IPS DF 6.9 (cell line): ENCODE results near the gene EN2.
A peak's percentile ranks its signal among the peaks of the same experiment; 100 is the strongest.

Experiments
- DNase-seq: peaks from one replicate; pipeline ENCODE4 v3.0.0-alpha.2; 2013; ENCODE audit warnings: low read depth, low spot score
- H3K27ac ChIP-seq: one replicate; pipeline ENCODE4 v1.5.1; 2013; ENCODE audit warnings: low read length, control low read depth
- H3K27me3 ChIP-seq: 2 replicates; pipeline ENCODE4 v1.6.1; 2013; ENCODE audit warnings: mild to moderate bottlenecking, low read length; ENCODE audit not compliant: control insufficient read depth, insufficient read depth
- H3K36me3 ChIP-seq: 2 replicates; pipeline ENCODE4 v1.6.1; 2013; ENCODE audit warnings: low read length; ENCODE audit not compliant: control insufficient read depth, insufficient read depth
- H3K4me1 ChIP-seq: 2 replicates; pipeline ENCODE4 v1.6.1; 2013; ENCODE audit warnings: low read length; ENCODE audit not compliant: control insufficient read depth, insufficient read depth
- H3K4me3 ChIP-seq: 2 replicates; pipeline ENCODE4 v1.5.1; 2013; ENCODE audit warnings: mild to moderate bottlenecking, low read length
- H3K9me3 ChIP-seq: 2 replicates; pipeline ENCODE4 v1.6.1; 2013; ENCODE audit warnings: low read length, inconsistent platforms; ENCODE audit not compliant: control insufficient read depth, insufficient read depth
- WGBS: extraction: QIAGEN DNeasy Blood & Tissue Kit; methylation state at CpG from one replicate; pipeline ENCODE4 v1.1.7; 2013; ENCODE audit warnings: mixed read lengths, missing lambda C conversion rate; ENCODE audit not compliant: insufficient read length, insufficient coverage; 5-methylcytosine and 5-hydroxymethylcytosine counted together

EN2 gene

GRCh38 chr7:155458111-155458877 is at the start of gene EN2:
Gene EN2 (plus strand): TSS chr7:155458129. CDS start chr7:155458378, 249 bp downstream.
- Histone ChIP-seq H3K36me3 (no peaks in the 10 kb centered on the region), H3K4me3 (no peak within 1 kb of the TSS), H3K9me3 (no peaks in the 10 kb centered on the region), H3K4me1 (peaks cover 7% of the 10 kb centered on the region; the same call in 1 of the 2 replicates), H3K27me3 (peaks cover 92% of the 10 kb centered on the region), H3K27ac (no peak within 1 kb of the TSS)
- no CpG with 5 or more reads among the region's 105 CpGs for WGBS
- no peak for DNase-seq

- Histone ChIP-seq H3K9me3 (no peaks in the 10 kb centered on the region), H3K4me3 (no peak overlapping the region), H3K36me3 (no peaks in the 10 kb centered on the region; the same call in 1 of the 2 replicates), H3K27ac (no peak overlapping the region), H3K4me1 (peaks cover 5% of the 10 kb centered on the region; the same call in 1 of the 2 replicates), H3K27me3 (no peaks in the 10 kb centered on the region)
- 100% methylated on average over 1 of the region's 38 CpGs for WGBS
- no peak for DNase-seq
These were observed 49.0 kb upstream of the EN2 start for GRCh38 chr7:155408651-155409586.

- WGBS: no CpG with 5 or more reads among the region's 15 CpGs
- Histone ChIP-seq H3K27me3 (no peaks in the 10 kb centered on the region), H3K4me3 (no peak overlapping the region)
These were observed 47.9 kb upstream of the EN2 start for GRCh38 chr7:155409980-155410379.

GRCh38 chr7:155410431-155410830 is 47.5 kb upstream of the EN2 start:
- no CpG with 5 or more reads among the region's 6 CpGs for WGBS
- Histone ChIP-seq H3K36me3 (no peaks in the 10 kb centered on the region), H3K9me3 (no peaks in the 10 kb centered on the region), H3K4me3 (no peak overlapping the region), H3K27me3 (no peaks in the 10 kb centered on the region), H3K4me1 (peaks cover 5% of the 10 kb centered on the region; the same call in 1 of the 2 replicates), H3K27ac (no peak overlapping the region)
- no peak for DNase-seq

More at GRCh38 chr7:155409980-155410379, 47.9 kb upstream of the EN2 start:
- Histone ChIP-seq H3K9me3 (no peaks in the 10 kb centered on the region), H3K36me3 (no peaks in the 10 kb centered on the region; the same call in 1 of the 2 replicates), H3K4me1 (peaks cover 5% of the 10 kb centered on the region; the same call in 1 of the 2 replicates), H3K27ac (no peak overlapping the region)
- no peak for DNase-seq

GRCh38 chr7:155411718-155412415 is 46.1 kb upstream of the EN2 start:
- Histone ChIP-seq H3K27ac (no peak overlapping the region), H3K4me1 (peaks cover 4% of the 10 kb centered on the region; the same call in 1 of the 2 replicates), H3K36me3 (no peaks in the 10 kb centered on the region), H3K9me3 (no peaks in the 10 kb centered on the region), H3K27me3 (no peaks in the 10 kb centered on the region), H3K4me3 (no peak overlapping the region)
- 100% methylated on average over 3 of the region's 17 CpGs for WGBS
- DNase-seq: no peak

GRCh38 chr7:155412416-155413253 is 45.3 kb upstream of the EN2 start:
- Histone ChIP-seq H3K27me3 (no peaks in the 10 kb centered on the region), H3K36me3 (no peaks in the 10 kb centered on the region), H3K27ac (no peak overlapping the region), H3K4me1 (peaks cover 4% of the 10 kb centered on the region; the same call in 1 of the 2 replicates), H3K9me3 (no peaks in the 10 kb centered on the region), H3K4me3 (no peak overlapping the region)
- WGBS: no CpG with 5 or more reads among the region's 25 CpGs
- peak; percentile 50 for DNase-seq

GRCh38 chr7:155414547-155415492 is 43.1 kb upstream of the EN2 start:
- no CpG with 5 or more reads among the region's 24 CpGs for WGBS
- H3K27me3 ChIP-seq: no peaks in the 10 kb centered on the region
- DNase-seq: no peak
- H3K4me3 ChIP-seq: no peak overlapping the region
- H3K9me3 ChIP-seq: no peaks in the 10 kb centered on the region
- no peak overlapping the region for H3K27ac ChIP-seq
- H3K36me3 ChIP-seq: no peaks in the 10 kb centered on the region
- no peaks in the 10 kb centered on the region for H3K4me1 ChIP-seq

- Histone ChIP-seq H3K27me3 (no peaks in the 10 kb centered on the region), H3K9me3 (no peaks in the 10 kb centered on the region), H3K4me3 (no peak overlapping the region), H3K4me1 (no peaks in the 10 kb centered on the region), H3K36me3 (no peaks in the 10 kb centered on the region), H3K27ac (no peak overlapping the region)
- WGBS: no CpG with 5 or more reads among the region's 17 CpGs
- no peak for DNase-seq
These were observed 41.1 kb upstream of the EN2 start for GRCh38 chr7:155416646-155417380.
